ENCODE measurements around the gene SNCAIP. TPM values are rescaled to one million over a fixed set of nuclear protein-coding genes. Genes with fewer than 3 reads are reported as not detected.

SNCAIP gene
- total and polyA plus RNA-seq, 12 donors = 1.3 to 6.4 (median 2.7) TPM

DNA sequence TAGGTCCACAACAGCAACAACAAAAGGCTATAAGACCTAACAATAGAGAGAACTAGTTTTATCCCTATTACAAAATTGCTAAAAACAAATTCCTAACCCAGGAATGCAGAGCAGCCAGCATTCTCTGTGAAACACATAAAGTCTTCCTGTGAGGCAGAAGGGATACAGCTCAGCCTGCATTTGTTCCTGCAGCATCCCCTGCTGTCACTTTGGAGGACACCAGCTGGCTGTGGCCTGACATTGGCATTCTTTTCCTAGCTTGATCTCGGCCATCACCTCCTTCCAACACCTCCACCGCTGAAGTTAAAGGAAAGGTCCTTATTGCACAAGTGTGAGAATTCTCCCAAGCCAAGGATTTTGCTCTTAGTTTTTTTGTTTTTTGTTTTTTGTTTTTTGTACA is 186.1 kb downstream of the SNCAIP start:
- no peaks in the 10 kb centered on the region for H3K27me3 ChIP-seq
- H3K36me3 ChIP-seq (replicated peaks in 1 of 2) = no peaks in the 10 kb centered on the region
- no peaks in the 10 kb centered on the region for H3K9me3 ChIP-seq (replicated peaks in 1 of 3)
- WGBS, 4 donors = 46 to 59% (median 50%) methylated on average over 2 of the region's 2 CpGs
- intact Hi-C loops (cut with DNase I) = no loop called here
- no peaks in the 10 kb centered on the region for H3K4me1 ChIP-seq (replicated peaks in 1 of 2)
- H3K27ac ChIP-seq = no peak overlapping the region
- TF ChIP-seq POLR2A (IDR thresholded peaks at IDR 0.05) = no peak
- TF ChIP-seq, protein P1, sequence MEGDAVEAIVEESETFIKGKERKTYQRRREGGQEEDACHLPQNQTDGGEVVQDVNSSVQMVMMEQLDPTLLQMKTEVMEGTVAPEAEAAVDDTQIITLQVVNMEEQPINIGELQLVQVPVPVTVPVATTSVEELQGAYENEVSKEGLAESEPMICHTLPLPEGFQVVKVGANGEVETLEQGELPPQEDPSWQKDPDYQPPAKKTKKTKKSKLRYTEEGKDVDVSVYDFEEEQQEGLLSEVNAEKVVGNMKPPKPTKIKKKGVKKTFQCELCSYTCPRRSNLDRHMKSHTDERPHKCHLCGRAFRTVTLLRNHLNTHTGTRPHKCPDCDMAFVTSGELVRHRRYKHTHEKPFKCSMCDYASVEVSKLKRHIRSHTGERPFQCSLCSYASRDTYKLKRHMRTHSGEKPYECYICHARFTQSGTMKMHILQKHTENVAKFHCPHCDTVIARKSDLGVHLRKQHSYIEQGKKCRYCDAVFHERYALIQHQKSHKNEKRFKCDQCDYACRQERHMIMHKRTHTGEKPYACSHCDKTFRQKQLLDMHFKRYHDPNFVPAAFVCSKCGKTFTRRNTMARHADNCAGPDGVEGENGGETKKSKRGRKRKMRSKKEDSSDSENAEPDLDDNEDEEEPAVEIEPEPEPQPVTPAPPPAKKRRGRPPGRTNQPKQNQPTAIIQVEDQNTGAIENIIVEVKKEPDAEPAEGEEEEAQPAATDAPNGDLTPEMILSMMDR (IDR thresholded peaks at IDR 0.05) = peak in 1 of 6 experiments; percentile 21
- DNase-seq = no peak
- no peak overlapping the region for H3K4me3 ChIP-seq

DNA sequence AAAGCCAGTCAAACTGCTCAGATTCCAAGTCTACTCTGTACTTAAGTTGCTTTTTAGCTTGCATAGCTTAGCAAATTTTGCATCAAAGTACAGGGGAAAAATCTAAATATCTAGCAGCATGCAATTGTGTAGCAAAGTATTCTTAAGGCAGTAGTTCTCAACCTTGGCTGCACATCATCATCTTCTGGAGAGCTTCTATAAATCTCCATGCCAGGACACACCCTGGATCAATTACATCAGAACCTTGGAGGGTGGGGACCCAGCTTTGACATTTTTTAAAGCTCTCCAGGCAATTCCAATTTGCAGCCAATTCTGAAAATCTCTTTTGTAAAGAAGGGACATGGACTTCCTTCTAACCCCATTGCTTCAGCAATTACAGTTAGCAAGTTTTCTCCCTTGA is 187.5 kb downstream of the SNCAIP start:
- H3K9me3 ChIP-seq (replicated peaks in 1 of 3) = no peaks in the 10 kb centered on the region
- H3K4me1 ChIP-seq (replicated peaks in 1 of 2) = no peaks in the 10 kb centered on the region
- H3K27me3 ChIP-seq = no peaks in the 10 kb centered on the region
- intact Hi-C loops (cut with DNase I) = no loop called here
- no peak overlapping the region for H3K4me3 ChIP-seq
- no peaks in the 10 kb centered on the region for H3K36me3 ChIP-seq (replicated peaks in 1 of 2)
- TF ChIP-seq, protein P1 (IDR thresholded peaks at IDR 0.05) = no peak
- no peak for TF ChIP-seq POLR2A (IDR thresholded peaks at IDR 0.05)
- no peak overlapping the region for H3K27ac ChIP-seq
- DNase-seq = no peak

- Histone ChIP-seq H3K36me3 (replicated peaks in 1 of 2) (no peaks in the 10 kb centered on the region), H3K27me3 (no peaks in the 10 kb centered on the region), H3K9me3 (replicated peaks in 1 of 3) (no peaks in the 10 kb centered on the region), H3K4me1 (replicated peaks in 1 of 2) (no peaks in the 10 kb centered on the region), H3K4me3 (no peak overlapping the region), H3K27ac (no peak overlapping the region)
- 41 to 50% (median 49%) methylated on average over 12 of the region's 12 CpGs for WGBS, 4 donors
- DNase-seq = peak in 4 of 7 donors; percentile 18 to 34 (median 30)
- TF ChIP-seq, protein P1 (IDR thresholded peaks at IDR 0.05) = peak in 4 of 6 experiments; percentile 25 to 49 (median 36)
- no peak for TF ChIP-seq POLR2A (IDR thresholded peaks at IDR 0.05)
- intact Hi-C loops (cut with DNase I) = no loop called here
These were observed 188.4 kb downstream of the SNCAIP start for GRCh38 chr5:122500245-122501088.

GRCh38 chr5:122501089-122501435 is 189.0 kb downstream of the SNCAIP start:
- H3K36me3 ChIP-seq (replicated peaks in 1 of 2) = no peaks in the 10 kb centered on the region
- no peaks in the 10 kb centered on the region for H3K9me3 ChIP-seq (replicated peaks in 1 of 3)
- no peak overlapping the region for H3K4me3 ChIP-seq
- no peak overlapping the region for H3K27ac ChIP-seq
- peak in 3 of 7 donors; percentile 11 to 26 (median 22) for DNase-seq
- no peaks in the 10 kb centered on the region for H3K27me3 ChIP-seq
- intact Hi-C loops (cut with DNase I) = no loop called here
- TF ChIP-seq, protein P1 (IDR thresholded peaks at IDR 0.05) = no peak
- no peak for TF ChIP-seq POLR2A (IDR thresholded peaks at IDR 0.05)
- WGBS, 4 donors = 33 to 47% (median 42%) methylated on average over 2 of the region's 2 CpGs
- H3K4me1 ChIP-seq (replicated peaks in 1 of 2) = no peaks in the 10 kb centered on the region

Data from adrenal gland (tissue), 12 donors.